Stimulated activated CD4-positive, alpha-beta T cell treated with anti-CD3 and anti-CD28 coated beads, Interleukin-2, amount 100 ng/mL, for 24 hours (primary cell): Measurements from ENCODE around the gene ACBD6.

Source experiments
- DNase-seq, 2 donors: peaks; one replicate each; pipeline ENCODE4 v3.0.0-alpha.2; 2020

ACBD6 gene

GRCh38 chr1:180252638-180253536 lies 249.5 kb downstream of the ACBD6 start:
- peak; percentile 75 to 85 for DNase-seq

- DNase-seq: no peak
These were observed 250.7 kb downstream of the ACBD6 start for GRCh38 chr1:180251526-180252305.

GRCh38 chr1:180250883-180251509 lies 251.4 kb downstream of the ACBD6 start:
- no peak for DNase-seq

- DNase-seq: no peak
These were observed 251.9 kb downstream of the ACBD6 start for GRCh38 chr1:180250499-180250770.

GRCh38 chr1:180249725-180250498 lies 252.5 kb downstream of the ACBD6 start:
- DNase-seq: no peak

- DNase-seq: peak in 1 of 2 donors; percentile 30
These were observed 253.4 kb downstream of the ACBD6 start for GRCh38 chr1:180248731-180249681.

- DNase-seq: no peak
These were observed 254.2 kb downstream of the ACBD6 start for GRCh38 chr1:180248176-180248575.

- DNase-seq: no peak
These were observed 254.8 kb downstream of the ACBD6 start for GRCh38 chr1:180247580-180247979.

GRCh38 chr1:180247061-180247460 lies 255.3 kb downstream of the ACBD6 start:
- no peak for DNase-seq

GRCh38 chr1:180246579-180246978 lies 255.8 kb downstream of the ACBD6 start:
- no peak for DNase-seq

GRCh38 chr1:180244840-180245239 lies 257.5 kb downstream of the ACBD6 start:
- DNase-seq: no peak

- DNase-seq: no peak
These were observed 258.7 kb downstream of the ACBD6 start for GRCh38 chr1:180243517-180244221.

GRCh38 chr1:180241716-180242544 lies 260.4 kb downstream of the ACBD6 start:
- DNase-seq: no peak

GRCh38 chr1:180239145-180240096 lies 263.0 kb downstream of the ACBD6 start:
- no peak for DNase-seq

- no peak for DNase-seq
These were observed 263.7 kb downstream of the ACBD6 start for GRCh38 chr1:180238675-180239074.
